ENCODE results near the gene FLNC. TPM values are rescaled to one million over a fixed set of nuclear protein-coding genes. Genes with fewer than 3 reads are reported as not detected.

FLNC gene
- total RNA-seq, 1 donor from 2014 or later = 839 TPM

DNA sequence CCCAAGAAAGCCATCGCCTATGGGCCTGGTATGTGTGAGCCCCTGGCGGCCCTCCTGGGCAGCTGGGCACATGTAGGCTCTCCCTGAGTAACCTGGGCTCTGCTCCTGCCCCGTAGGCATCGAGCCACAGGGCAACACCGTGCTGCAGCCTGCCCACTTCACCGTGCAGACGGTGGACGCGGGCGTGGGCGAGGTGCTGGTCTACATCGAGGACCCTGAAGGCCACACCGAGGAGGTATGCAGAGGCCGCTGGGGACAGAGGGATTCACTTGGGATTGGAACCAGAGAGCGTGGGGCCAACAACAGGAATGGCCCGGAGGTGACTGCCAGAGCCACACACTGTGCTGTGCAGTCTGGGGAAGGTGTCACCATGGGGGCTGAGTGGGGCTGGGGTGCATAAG is 7.3 kb downstream of the FLNC start:
- H3K4me1 ChIP-seq = peaks cover 84% of the 10 kb centered on the region
- no peaks in the 10 kb centered on the region for H3K9me3 ChIP-seq (replicated peaks)
- H3K36me3 ChIP-seq = peaks cover 78% of the 10 kb centered on the region
- no peak overlapping the region for H3K4me3 ChIP-seq
- H3K27me3 ChIP-seq (ENCODE audit: low read depth) = no peaks in the 10 kb centered on the region
- TF ChIP-seq, protein P1, sequence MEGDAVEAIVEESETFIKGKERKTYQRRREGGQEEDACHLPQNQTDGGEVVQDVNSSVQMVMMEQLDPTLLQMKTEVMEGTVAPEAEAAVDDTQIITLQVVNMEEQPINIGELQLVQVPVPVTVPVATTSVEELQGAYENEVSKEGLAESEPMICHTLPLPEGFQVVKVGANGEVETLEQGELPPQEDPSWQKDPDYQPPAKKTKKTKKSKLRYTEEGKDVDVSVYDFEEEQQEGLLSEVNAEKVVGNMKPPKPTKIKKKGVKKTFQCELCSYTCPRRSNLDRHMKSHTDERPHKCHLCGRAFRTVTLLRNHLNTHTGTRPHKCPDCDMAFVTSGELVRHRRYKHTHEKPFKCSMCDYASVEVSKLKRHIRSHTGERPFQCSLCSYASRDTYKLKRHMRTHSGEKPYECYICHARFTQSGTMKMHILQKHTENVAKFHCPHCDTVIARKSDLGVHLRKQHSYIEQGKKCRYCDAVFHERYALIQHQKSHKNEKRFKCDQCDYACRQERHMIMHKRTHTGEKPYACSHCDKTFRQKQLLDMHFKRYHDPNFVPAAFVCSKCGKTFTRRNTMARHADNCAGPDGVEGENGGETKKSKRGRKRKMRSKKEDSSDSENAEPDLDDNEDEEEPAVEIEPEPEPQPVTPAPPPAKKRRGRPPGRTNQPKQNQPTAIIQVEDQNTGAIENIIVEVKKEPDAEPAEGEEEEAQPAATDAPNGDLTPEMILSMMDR (IDR thresholded peaks at IDR 0.05; ENCODE audit: borderline replicate concordance) = no peak
- DNase-seq = no peak
- intact Hi-C loops (cut with micrococcal nuclease) = no loop called here
- H3K27ac ChIP-seq (replicated peaks) = peak overlapping the region; percentile 96

DNA sequence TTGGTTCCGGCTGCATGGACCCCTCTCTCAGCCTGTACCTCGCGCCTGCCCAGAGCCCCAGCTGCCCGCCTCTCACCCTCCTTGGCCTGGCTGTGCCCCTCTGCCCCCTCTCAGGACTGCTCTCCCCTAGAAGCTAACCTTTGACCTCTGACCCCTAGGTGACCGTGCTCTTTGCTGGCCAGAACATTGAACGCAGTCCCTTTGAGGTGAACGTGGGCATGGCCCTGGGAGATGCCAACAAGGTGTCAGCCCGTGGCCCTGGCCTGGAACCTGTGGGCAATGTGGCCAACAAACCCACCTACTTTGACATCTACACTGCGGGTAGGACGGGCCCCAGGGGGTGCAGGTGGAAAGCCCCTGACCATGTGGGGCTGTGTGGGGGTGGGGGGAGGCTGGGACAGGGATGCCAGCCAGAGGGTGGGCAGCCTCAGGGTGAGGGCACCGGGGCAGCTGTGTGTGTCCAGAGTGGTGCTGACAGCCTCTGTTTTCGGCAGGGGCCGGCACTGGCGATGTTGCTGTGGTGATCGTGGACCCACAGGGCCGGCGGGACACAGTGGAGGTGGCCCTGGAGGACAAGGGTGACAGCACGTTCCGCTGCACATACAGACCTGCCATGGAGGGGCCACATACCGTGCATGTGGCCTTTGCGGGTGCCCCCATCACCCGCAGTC is 8.0 kb downstream of the FLNC start:
- no peaks in the 10 kb centered on the region for H3K27me3 ChIP-seq (ENCODE audit: low read depth)
- DNase-seq = peak; percentile 15
- no peaks in the 10 kb centered on the region for H3K9me3 ChIP-seq (replicated peaks)
- peak overlapping the region; percentile 96 for H3K27ac ChIP-seq (replicated peaks)
- no peak overlapping the region for H3K4me3 ChIP-seq
- TF ChIP-seq, protein P1 (IDR thresholded peaks at IDR 0.05; ENCODE audit: borderline replicate concordance) = no peak
- intact Hi-C loops (cut with micrococcal nuclease) = no loop called here
- peaks cover 77% of the 10 kb centered on the region for H3K4me1 ChIP-seq
- H3K36me3 ChIP-seq = peaks cover 85% of the 10 kb centered on the region

DNA sequence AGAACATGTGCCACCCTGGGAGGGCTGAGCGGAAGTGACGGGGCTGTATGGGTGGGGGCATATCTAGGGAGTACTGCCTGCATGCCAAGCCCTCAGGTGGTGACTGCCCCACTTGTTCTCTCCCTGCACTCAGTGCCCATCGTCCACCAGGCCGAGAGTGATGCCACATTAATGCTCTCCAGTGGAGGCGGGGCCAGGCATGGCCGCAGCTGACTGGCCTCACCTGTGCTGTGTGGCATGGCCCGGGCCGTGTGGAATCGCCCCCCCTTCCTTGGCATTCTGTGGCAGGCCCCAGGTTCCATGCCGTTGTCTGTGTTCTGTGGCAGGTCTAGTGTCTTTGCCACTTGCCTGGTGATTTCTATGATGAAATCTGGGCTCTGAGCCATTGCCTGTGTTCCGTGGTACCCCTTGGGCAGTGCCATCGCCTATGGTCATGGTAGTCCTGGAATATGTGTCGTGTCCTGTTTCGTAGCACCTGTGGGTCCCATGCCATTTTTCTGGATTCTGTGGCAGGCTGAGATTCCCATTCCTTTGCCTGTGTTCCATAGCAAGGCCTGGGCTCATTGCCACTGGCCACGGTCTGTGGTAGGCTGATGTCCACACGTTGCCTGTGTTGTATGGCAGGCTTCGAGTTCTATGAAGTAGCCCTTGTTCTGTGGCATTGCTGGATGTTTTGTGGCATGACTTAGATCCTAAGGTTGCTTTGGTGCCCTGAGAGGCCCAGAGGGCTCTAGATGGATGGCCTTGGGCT is 8.9 kb downstream of the FLNC start:
- H3K4me3 ChIP-seq = no peak overlapping the region
- H3K27ac ChIP-seq (replicated peaks) = peak overlapping the region; percentile 96
- intact Hi-C loops (cut with micrococcal nuclease) = no loop called here
- DNase-seq = peak; percentile 13
- H3K27me3 ChIP-seq (ENCODE audit: low read depth) = no peaks in the 10 kb centered on the region
- peaks cover 94% of the 10 kb centered on the region for H3K36me3 ChIP-seq
- no peaks in the 10 kb centered on the region for H3K9me3 ChIP-seq (replicated peaks)
- TF ChIP-seq, protein P1 (IDR thresholded peaks at IDR 0.05; ENCODE audit: borderline replicate concordance) = no peak
- peaks cover 68% of the 10 kb centered on the region for H3K4me1 ChIP-seq

DNA sequence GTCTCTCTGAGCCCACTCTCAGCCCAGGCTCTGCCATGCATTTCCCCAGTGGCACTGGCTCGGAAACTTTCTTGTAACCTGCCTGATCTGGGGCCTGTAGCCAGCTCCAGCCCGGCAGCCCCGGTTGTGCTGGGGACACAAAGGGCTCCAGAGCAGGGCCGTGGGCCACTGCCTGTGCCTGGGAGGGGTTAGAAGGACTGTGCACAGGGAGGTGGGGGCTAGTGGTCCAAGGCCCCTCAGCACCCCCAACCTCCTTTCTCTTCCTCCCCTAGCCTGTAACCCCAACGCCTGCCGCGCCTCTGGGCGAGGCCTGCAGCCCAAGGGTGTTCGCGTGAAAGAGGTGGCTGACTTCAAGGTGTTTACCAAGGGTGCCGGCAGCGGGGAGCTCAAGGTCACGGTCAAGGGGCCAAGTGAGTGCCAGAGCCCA is 9.6 kb downstream of the FLNC start:
- H3K4me1 ChIP-seq = peaks cover 62% of the 10 kb centered on the region
- no peaks in the 10 kb centered on the region for H3K9me3 ChIP-seq (replicated peaks)
- intact Hi-C loops (cut with micrococcal nuclease) = no loop called here
- peaks cover 100% of the 10 kb centered on the region for H3K36me3 ChIP-seq
- H3K27ac ChIP-seq (replicated peaks) = peak overlapping the region; percentile 96
- no peaks in the 10 kb centered on the region for H3K27me3 ChIP-seq (ENCODE audit: low read depth)
- no peak for DNase-seq
- TF ChIP-seq, protein P1 (IDR thresholded peaks at IDR 0.05; ENCODE audit: borderline replicate concordance) = no peak
- no peak overlapping the region for H3K4me3 ChIP-seq

DNA sequence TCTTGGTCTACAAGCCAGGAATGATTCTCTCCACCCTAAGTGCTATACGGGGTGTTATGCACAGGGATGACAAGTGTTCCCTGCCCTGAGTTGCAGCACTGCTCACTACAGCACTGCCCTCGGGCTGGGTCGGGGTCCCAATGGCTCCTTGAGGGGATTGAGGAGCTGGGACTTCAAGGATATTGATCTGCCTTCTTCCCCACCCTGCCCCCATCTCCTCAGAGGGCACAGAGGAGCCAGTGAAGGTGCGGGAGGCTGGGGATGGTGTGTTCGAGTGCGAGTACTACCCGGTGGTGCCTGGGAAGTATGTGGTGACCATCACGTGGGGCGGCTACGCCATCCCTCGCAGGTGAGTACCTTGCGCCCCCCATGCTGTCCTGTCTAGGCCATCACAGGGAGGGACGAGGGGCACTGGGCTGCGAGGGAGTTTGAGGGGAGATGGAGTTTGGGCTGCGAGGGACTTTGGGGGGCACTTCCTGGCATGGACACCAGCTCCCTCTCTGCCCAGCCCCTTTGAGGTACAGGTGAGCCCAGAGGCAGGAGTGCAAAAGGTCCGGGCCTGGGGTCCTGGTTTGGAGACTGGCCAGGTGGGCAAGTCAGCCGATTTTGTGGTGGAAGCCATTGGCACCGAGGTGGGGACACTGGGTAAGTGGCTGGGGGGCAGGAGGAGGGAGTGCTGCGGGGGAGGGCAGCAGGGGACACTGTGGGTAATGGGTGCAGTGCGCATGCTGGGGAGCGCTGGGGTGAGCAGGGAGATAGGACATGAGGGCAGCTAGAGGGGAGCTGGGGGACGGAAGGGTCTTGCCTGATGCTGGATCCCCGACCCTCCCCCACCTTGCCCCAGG is 10.3 kb downstream of the FLNC start:
- TF ChIP-seq, protein P1 (IDR thresholded peaks at IDR 0.05; ENCODE audit: borderline replicate concordance) = no peak
- Histone ChIP-seq H3K4me1 (peaks cover 54% of the 10 kb centered on the region), H3K36me3 (peaks cover 100% of the 10 kb centered on the region), H3K27me3 (ENCODE audit: low read depth) (no peaks in the 10 kb centered on the region), H3K9me3 (replicated peaks) (no peaks in the 10 kb centered on the region), H3K27ac (replicated peaks) (peak overlapping the region; percentile 96), H3K4me3 (no peak overlapping the region)
- DNase-seq = peak; percentile 15
- intact Hi-C loops (cut with micrococcal nuclease) = no loop called here
